Peyer's patch (tissue), 4 donors: Measurements from ENCODE around the gene SMCO2.

ENCODE experiments used
- POLR2A ChIP-seq, 2 donors: fragments of 450-650 bp; IDR thresholded peaks; one replicate each; pipeline ENCODE4 v1.5.1; 2017; ENCODE audit warnings: antibody characterized with exemption in 2 of 2, mild to moderate bottlenecking in 2 of 2, moderate library complexity in 2 of 2
- TF ChIP-seq, protein P1 (sequence below), 6 experiments: fragments of 450-650 bp in 4 of 6; fragments of 200-600 bp in 2 of 6; sonication (generic) in 1 of 6; IDR thresholded peaks; one replicate each; pipeline ENCODE4 v1.5.1; 2017 to 2019; ENCODE audit warnings: antibody characterized with exemption in 6 of 6, mild to moderate bottlenecking in 3 of 6, moderate library complexity in 1 of 6

DNA sequence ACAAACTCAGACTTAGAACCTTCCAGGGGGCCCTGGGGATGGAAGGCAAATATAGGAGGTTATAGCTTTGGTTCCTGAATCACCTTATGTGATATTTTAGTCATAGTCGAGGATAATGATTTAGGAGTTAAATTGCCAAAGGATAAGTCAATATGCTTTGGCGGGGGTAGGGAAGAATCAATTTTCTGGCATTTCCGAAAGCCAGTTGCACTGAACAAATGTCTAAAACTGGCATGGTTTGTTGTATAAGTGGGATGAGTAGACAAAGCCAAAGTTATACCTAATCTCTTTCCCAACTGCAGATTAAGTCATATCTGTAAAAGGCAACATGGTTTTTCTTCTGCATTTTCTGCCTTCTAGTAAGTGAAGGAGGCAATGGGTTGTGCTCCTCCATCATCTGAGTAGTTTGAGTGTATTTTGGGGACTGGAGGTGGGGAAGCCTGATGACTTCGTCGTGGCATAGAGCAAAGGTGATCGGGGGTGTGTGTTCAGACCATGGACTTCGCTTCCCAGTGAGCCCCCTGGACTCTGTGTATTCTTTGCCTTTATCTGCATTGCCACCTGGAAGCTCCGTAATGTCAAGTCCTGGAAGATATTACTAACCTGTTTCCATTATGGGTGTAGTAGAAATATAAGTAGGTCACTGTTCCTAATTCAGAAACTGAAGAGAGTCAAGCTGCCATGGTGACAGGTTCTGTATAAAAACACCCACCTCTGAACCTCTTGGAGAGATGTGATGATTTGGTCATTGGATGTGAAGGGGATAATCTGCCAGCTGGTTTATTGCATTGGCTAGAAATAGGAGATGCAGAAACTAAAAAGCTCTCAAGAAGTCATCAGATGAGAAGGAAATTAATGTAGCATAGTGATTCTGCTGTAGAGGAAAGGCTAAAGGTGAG, 102.0 kb downstream of the SMCO2 start:
- TF ChIP-seq POLR2A (IDR thresholded peaks at IDR 0.05), result no peak
- TF ChIP-seq, protein P1, sequence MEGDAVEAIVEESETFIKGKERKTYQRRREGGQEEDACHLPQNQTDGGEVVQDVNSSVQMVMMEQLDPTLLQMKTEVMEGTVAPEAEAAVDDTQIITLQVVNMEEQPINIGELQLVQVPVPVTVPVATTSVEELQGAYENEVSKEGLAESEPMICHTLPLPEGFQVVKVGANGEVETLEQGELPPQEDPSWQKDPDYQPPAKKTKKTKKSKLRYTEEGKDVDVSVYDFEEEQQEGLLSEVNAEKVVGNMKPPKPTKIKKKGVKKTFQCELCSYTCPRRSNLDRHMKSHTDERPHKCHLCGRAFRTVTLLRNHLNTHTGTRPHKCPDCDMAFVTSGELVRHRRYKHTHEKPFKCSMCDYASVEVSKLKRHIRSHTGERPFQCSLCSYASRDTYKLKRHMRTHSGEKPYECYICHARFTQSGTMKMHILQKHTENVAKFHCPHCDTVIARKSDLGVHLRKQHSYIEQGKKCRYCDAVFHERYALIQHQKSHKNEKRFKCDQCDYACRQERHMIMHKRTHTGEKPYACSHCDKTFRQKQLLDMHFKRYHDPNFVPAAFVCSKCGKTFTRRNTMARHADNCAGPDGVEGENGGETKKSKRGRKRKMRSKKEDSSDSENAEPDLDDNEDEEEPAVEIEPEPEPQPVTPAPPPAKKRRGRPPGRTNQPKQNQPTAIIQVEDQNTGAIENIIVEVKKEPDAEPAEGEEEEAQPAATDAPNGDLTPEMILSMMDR (IDR thresholded peaks at IDR 0.05), result no peak
